Mesendoderm (in vitro differentiated cells): ENCODE results near the gene PPP2R3A. TPM values are rescaled to one million over a fixed set of nuclear protein-coding genes. Genes with fewer than 3 reads are reported as not detected.

Experiments used
- DNase-seq: peaks from one replicate; pipeline ENCODE4 v3.0.0; 2013
- H2AK5ac ChIP-seq: 2 replicates; pipeline ENCODE4 v1.6.1; 2013; ENCODE audit warnings: low read length, inconsistent platforms
- H2BK120ac ChIP-seq: 2 replicates; pipeline ENCODE4 v1.6.1; 2013; ENCODE audit warnings: low read depth, mild to moderate bottlenecking, low read length, moderate library complexity, mixed read lengths
- H2BK15ac ChIP-seq: replicated peaks from 2 replicates; pipeline ENCODE4 v1.6.1; 2013; ENCODE audit warnings: low read depth, mild to moderate bottlenecking, moderate library complexity
- H2BK5ac ChIP-seq: 2 replicates; pipeline ENCODE4 v1.6.1; 2013; ENCODE audit warnings: low read length, inconsistent platforms
- H3K18ac ChIP-seq: 2 replicates; pipeline ENCODE4 v1.6.1; 2013; ENCODE audit warnings: mild to moderate bottlenecking, low read length, mixed read lengths
- H3K23ac ChIP-seq: one replicate; pipeline ENCODE4 v1.6.1; 2013; ENCODE audit warnings: low read length
- H3K27ac ChIP-seq: 2 replicates; pipeline ENCODE4 v1.5.1; 2013; ENCODE audit warnings: low read depth, mild to moderate bottlenecking, inconsistent platforms, low read length, moderate library complexity
- H3K27me3 ChIP-seq: 2 replicates; pipeline ENCODE4 v1.6.1; 2013; ENCODE audit warnings: low read length, control low read depth, mild to moderate bottlenecking, inconsistent platforms; ENCODE audit not compliant: insufficient read depth, poor library complexity
- H3K36me3 ChIP-seq: 2 replicates; pipeline ENCODE4 v1.6.1; 2013; ENCODE audit warnings: low read length, inconsistent platforms; ENCODE audit not compliant: control insufficient read depth, insufficient read depth
- H3K4ac ChIP-seq: one replicate; pipeline ENCODE4 v1.6.1; 2013; ENCODE audit warnings: low read depth, mild to moderate bottlenecking, low read length, moderate library complexity
- H3K4me1 ChIP-seq: 2 replicates; pipeline ENCODE4 v1.6.1; 2013; ENCODE audit warnings: low read depth, low read length, inconsistent platforms; ENCODE audit not compliant: control insufficient read depth
- H3K4me2 ChIP-seq: 2 replicates; pipeline ENCODE4 v1.6.1; 2013; ENCODE audit warnings: low read length
- H3K4me3 ChIP-seq: 2 replicates; pipeline ENCODE4 v1.5.1; 2013; ENCODE audit warnings: mild to moderate bottlenecking, low read length
- H3K56ac ChIP-seq: one replicate; pipeline ENCODE4 v1.6.1; 2013; ENCODE audit warnings: low read length
- H3K79me1 ChIP-seq: 2 replicates; pipeline ENCODE4 v1.6.1; 2013; ENCODE audit warnings: low read length, inconsistent platforms
- H3K79me2 ChIP-seq: 2 replicates; pipeline ENCODE4 v1.6.1; 2013; ENCODE audit warnings: mild to moderate bottlenecking, low read length; ENCODE audit not compliant: control insufficient read depth, insufficient read depth
- H3K9ac ChIP-seq: 2 replicates; pipeline ENCODE4 v1.6.1; 2013; ENCODE audit warnings: low read length, inconsistent platforms
- H4K5ac ChIP-seq: one replicate; pipeline ENCODE4 v1.6.1; 2013; ENCODE audit warnings: low read length
- H4K8ac ChIP-seq: one replicate; pipeline ENCODE4 v1.6.1; 2013; ENCODE audit warnings: low read depth, mild to moderate bottlenecking, control low read depth, low read length, moderate library complexity
- WGBS: extraction: QIAGEN DNeasy Blood & Tissue Kit; methylation state at CpG from one replicate; pipeline ENCODE4 v1.1.7; 2013; ENCODE audit warnings: low lambda C conversion rate, missing lambda C conversion rate; ENCODE audit not compliant: insufficient coverage; ENCODE audit errors: extremely low coverage; 5-methylcytosine and 5-hydroxymethylcytosine counted together
- small RNA-seq: library from polyadenylated mRNA; stranded (forward); fragments of <200 nt; extraction: miRNeasy Mini kit (QIAGEN cat#:217004); gene quantifications from one replicate; pipeline ENCODE3, GENCODE V24; 2013; ENCODE audit not compliant: insufficient read depth

Gene PPP2R3A

DNA sequence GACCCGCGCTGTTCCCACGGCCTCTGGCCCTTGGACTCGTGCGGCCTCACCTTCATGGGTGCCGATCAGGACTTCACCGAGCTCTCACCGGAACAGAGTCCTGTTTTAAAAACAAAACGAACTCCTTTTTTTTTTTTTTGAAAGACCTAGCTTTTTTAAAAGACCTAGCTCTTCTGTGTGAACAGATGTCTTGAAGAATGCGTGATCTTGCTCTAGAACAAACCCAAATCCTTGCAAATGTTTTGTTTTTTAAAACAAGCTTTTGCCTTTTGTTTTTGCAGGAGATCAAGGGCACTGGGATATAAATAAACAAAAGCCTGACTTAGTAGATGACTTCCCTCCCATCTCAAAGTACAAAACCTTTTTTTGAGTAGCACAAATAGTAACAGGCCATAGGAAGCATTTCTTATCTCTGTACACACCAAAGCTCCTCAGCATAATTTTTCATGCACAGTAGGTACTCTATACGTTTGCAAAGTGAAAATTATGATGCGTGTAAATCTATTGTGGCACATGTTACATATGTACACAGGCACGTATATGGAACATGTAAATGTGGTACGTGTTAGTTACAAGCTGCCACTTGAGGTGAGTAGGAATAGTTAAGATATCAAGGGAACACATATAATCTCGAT is 231.7 kb downstream of the PPP2R3A start:
- Histone ChIP-seq H3K9ac (peak overlapping the region; percentile 86), H3K23ac (no peak overlapping the region), H4K5ac (peak overlapping the region; percentile 10), H3K79me1 (peaks cover 2% of the 10 kb centered on the region), H2BK120ac (no peak overlapping the region), H3K4me3 (peak overlapping the region; percentile 40), H3K4me1 (peaks cover 3% of the 10 kb centered on the region), H3K4ac (peak overlapping the region; percentile 84), H3K27me3 (no peaks in the 10 kb centered on the region), H2BK5ac (peak overlapping the region; percentile 79), H4K8ac (no peak overlapping the region), H3K18ac (peak overlapping the region; percentile 42), H3K56ac (peak overlapping the region; percentile 97), H3K36me3 (no peaks in the 10 kb centered on the region), H3K79me2 (peaks cover 31% of the 10 kb centered on the region), H3K4me2 (peak overlapping the region; percentile 97), H3K27ac (peak overlapping the region; percentile 99), H2BK15ac (no peak overlapping the region), H2AK5ac (no peak overlapping the region)
- WGBS: no CpG with 5 or more reads among the region's 15 CpGs
- DNase-seq: no peak

Small RNAs within 50 kb of the gene (small RNA-seq; reads per million reads assigned to genes)
- gene AC092989.1: not detected
